ENCODE results near the gene COA1. TPM values are rescaled to one million over a fixed set of nuclear protein-coding genes. Genes with fewer than 3 reads are reported as not detected.

Gene COA1
- total RNA-seq, 2 donors from 2014 or later = 47.9 to 57.5 TPM

DNA sequence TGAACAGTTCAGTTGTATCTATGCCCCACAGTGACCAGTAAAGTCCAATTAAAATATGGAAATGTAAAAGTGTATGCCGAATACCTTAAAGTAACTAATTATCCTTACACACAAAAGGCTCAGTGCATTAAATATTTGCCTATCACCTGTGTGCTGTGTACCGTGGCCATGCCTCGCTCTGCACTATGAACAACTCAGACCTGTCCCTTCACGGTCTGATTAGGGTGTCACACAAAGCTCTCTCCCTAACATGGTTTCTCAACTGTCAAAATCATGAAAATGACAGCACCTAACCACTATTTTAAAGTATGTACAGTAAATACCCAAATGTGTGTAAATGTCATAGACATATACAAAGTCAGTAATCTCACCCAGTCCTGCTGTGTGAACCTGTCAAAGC lies 103.3 kb downstream of the COA1 start:
- H3K9me3 ChIP-seq = no peaks in the 10 kb centered on the region
- H3K27me3 ChIP-seq (replicated peaks; ENCODE audit: insufficient read depth) = no peaks in the 10 kb centered on the region
- DNase-seq (ENCODE audit: low spot score) = no peak
- no peaks in the 10 kb centered on the region for H3K4me1 ChIP-seq (replicated peaks)
- no peak overlapping the region for H3K4me3 ChIP-seq
- 66% methylated on average over 4 of the region's 4 CpGs for WGBS
- no peaks in the 10 kb centered on the region for H3K36me3 ChIP-seq
- intact Hi-C loops (cut with DNase I) = no loop called here
- no peak for TF ChIP-seq POLR2A (IDR thresholded peaks at IDR 0.05)
- no peak for TF ChIP-seq POLR2AphosphoS5 (IDR thresholded peaks at IDR 0.05)
- TF ChIP-seq, protein P1, sequence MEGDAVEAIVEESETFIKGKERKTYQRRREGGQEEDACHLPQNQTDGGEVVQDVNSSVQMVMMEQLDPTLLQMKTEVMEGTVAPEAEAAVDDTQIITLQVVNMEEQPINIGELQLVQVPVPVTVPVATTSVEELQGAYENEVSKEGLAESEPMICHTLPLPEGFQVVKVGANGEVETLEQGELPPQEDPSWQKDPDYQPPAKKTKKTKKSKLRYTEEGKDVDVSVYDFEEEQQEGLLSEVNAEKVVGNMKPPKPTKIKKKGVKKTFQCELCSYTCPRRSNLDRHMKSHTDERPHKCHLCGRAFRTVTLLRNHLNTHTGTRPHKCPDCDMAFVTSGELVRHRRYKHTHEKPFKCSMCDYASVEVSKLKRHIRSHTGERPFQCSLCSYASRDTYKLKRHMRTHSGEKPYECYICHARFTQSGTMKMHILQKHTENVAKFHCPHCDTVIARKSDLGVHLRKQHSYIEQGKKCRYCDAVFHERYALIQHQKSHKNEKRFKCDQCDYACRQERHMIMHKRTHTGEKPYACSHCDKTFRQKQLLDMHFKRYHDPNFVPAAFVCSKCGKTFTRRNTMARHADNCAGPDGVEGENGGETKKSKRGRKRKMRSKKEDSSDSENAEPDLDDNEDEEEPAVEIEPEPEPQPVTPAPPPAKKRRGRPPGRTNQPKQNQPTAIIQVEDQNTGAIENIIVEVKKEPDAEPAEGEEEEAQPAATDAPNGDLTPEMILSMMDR (IDR thresholded peaks at IDR 0.05) = no peak
- no peak overlapping the region for H3K27ac ChIP-seq

DNA sequence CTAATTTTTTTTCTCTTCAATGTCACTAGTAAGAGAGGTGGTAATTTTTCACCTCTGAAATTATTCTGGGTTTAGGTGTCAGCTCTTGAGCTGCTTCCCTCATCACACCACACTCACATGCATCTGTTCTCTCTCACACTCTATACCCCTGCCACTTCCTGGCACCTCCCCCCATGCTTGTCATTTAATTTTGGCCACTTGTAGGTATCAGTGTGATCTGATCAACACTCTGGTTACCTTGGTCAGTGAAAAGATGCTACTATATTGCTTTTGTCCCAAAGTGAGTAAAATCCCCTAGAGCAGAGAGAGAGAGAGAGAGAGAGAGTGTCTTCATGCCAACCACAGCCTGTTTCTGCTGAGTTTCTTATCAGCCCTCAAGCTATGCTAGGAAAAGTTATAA lies 103.9 kb downstream of the COA1 start:
- no peaks in the 10 kb centered on the region for H3K27me3 ChIP-seq (replicated peaks; ENCODE audit: insufficient read depth)
- no peaks in the 10 kb centered on the region for H3K36me3 ChIP-seq
- no peaks in the 10 kb centered on the region for H3K4me1 ChIP-seq (replicated peaks)
- no peak overlapping the region for H3K27ac ChIP-seq
- no peak overlapping the region for H3K4me3 ChIP-seq
- no peaks in the 10 kb centered on the region for H3K9me3 ChIP-seq
- TF ChIP-seq, protein P1 (IDR thresholded peaks at IDR 0.05) = no peak
- TF ChIP-seq POLR2AphosphoS5 (IDR thresholded peaks at IDR 0.05) (no peak), POLR2A (IDR thresholded peaks at IDR 0.05) (no peak)
- no peak for DNase-seq (ENCODE audit: low spot score)
- intact Hi-C loops (cut with DNase I) = no loop called here

DNA sequence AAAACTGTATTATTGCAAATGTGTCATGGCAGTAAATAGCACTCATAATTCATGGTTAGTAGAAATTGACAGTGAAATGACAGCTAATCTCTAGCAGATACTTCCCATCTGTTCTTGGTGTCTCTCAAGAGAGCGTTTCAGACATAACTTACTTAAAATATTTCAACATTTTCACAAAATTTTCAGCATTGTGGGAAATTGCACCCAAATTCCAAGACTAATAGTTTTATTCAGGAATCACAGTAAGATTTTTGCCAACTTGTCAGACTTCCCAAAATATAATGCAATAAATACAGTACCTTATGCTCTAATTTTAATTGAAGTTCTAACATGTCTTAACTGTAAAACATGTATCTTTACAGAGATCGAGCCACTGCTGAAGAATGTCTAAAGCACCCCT lies 105.2 kb downstream of the COA1 start:
- no peak overlapping the region for H3K4me3 ChIP-seq
- 87% methylated on average over 2 of the region's 2 CpGs for WGBS
- no peaks in the 10 kb centered on the region for H3K36me3 ChIP-seq
- intact Hi-C loops (cut with DNase I) = no loop called here
- H3K9me3 ChIP-seq = no peaks in the 10 kb centered on the region
- no peak for DNase-seq (ENCODE audit: low spot score)
- no peaks in the 10 kb centered on the region for H3K27me3 ChIP-seq (replicated peaks; ENCODE audit: insufficient read depth)
- TF ChIP-seq POLR2AphosphoS5 (IDR thresholded peaks at IDR 0.05) = no peak
- TF ChIP-seq POLR2A (IDR thresholded peaks at IDR 0.05) = no peak
- TF ChIP-seq, protein P1 (IDR thresholded peaks at IDR 0.05) = no peak
- H3K4me1 ChIP-seq (replicated peaks) = no peaks in the 10 kb centered on the region
- no peak overlapping the region for H3K27ac ChIP-seq

DNA sequence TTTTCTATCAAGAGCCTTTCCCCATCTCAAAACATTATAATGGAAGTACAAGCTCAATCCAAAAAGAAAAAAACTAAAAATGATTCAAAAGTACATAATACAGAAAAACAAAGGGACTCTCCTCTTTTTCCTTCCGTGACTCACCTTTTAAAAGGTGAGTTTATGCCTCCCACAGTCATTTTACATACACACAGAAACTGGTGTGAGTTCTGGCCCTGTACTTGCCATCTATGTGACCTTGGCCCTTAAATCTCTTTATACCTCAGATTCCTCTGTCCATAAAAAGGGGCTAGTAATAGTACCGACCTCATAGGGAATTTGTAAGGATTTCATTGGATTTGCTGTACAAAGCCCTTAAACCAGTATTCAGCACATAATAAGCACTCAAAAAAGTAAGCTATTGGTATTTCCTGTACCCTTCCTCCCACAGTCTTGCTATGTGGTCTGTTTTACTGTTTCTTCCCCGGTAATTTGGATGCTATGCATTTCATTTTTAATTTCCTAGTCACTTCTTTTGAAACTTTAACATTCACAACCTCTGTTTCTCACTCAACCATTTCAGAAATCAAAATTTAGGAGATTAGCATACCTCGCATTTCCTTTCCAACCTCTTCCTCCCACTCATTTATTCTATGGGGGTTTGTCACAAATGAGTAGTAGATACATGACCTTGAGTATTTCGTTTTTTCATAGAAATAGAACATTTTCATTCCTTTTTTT lies 107.4 kb downstream of the COA1 start:
- H3K27me3 ChIP-seq (replicated peaks; ENCODE audit: insufficient read depth) = no peaks in the 10 kb centered on the region
- H3K9me3 ChIP-seq = no peaks in the 10 kb centered on the region
- 86% methylated on average over 5 of the region's 5 CpGs for WGBS
- H3K4me1 ChIP-seq (replicated peaks) = no peaks in the 10 kb centered on the region
- TF ChIP-seq, protein P1 (IDR thresholded peaks at IDR 0.05) = no peak
- TF ChIP-seq POLR2AphosphoS5 (IDR thresholded peaks at IDR 0.05) = no peak
- TF ChIP-seq POLR2A (IDR thresholded peaks at IDR 0.05) = no peak
- no peak for DNase-seq (ENCODE audit: low spot score)
- H3K27ac ChIP-seq = no peak overlapping the region
- no peaks in the 10 kb centered on the region for H3K36me3 ChIP-seq
- intact Hi-C loops (cut with DNase I) = no loop called here
- H3K4me3 ChIP-seq = no peak overlapping the region

All from prostate gland (tissue), 2 donors.